GM12878 (cell line): ENCODE data around the gene CKLF. TPM values are rescaled to one million over a fixed set of nuclear protein-coding genes. Genes with fewer than 3 reads are reported as not detected.

Experiments used
- BCL11A ChIP-seq: IDR thresholded peaks from 2 replicates; pipeline ENCODE4 v1.6.1; 2011; ENCODE audit warnings: low read depth, low read length
- BMI1 ChIP-seq: fragments of 450-650 bp; IDR thresholded peaks from 2 replicates; pipeline ENCODE4 v1.6.1; 2016; ENCODE audit warnings: mild to moderate bottlenecking, moderate library complexity, borderline replicate concordance
- CHD2 ChIP-seq: IDR thresholded peaks from 2 replicates; pipeline ENCODE4 v1.6.1; 2011; ENCODE audit warnings: low read depth, low read length, improper control_type of control experiment, borderline replicate concordance
- CREB1 ChIP-seq: IDR thresholded peaks from 2 replicates; pipeline ENCODE4 v1.6.1; 2012; ENCODE audit warnings: low read depth, mild to moderate bottlenecking, inconsistent platforms
- EP300 ChIP-seq, 2 experiments: fragments of 150-350 bp in 1 of 2; IDR thresholded peaks; 2 replicates each; pipeline ENCODE4 v1.6.1; 2011 to 2012; ENCODE audit warnings: low read depth in 2 of 2, low read length in 2 of 2, borderline replicate concordance in 1 of 2, improper control_type of control experiment in 1 of 2, inconsistent platforms in 1 of 2; ENCODE audit not compliant: control insufficient read depth in 1 of 2
- ETV6 ChIP-seq, 2 experiments: fragments of 450-650 bp in 1 of 2; IDR thresholded peaks in 1 of 2; conservative IDR thresholded peaks in 1 of 2; 2 replicates each; pipeline ENCODE4 v1.6.1; 2014; ENCODE audit warnings: antibody characterized with exemption in 1 of 2, borderline replicate concordance in 1 of 2, low read depth in 1 of 2, mild to moderate bottlenecking in 1 of 2, moderate library complexity in 1 of 2
- MEF2B ChIP-seq: fragments of 450-650 bp; IDR thresholded peaks from 2 replicates; pipeline ENCODE4 v1.6.1; 2018; ENCODE audit warnings: mild to moderate bottlenecking, moderate library complexity; ENCODE audit not compliant: partially characterized antibody, poor library complexity, severe bottlenecking
- MTA3 ChIP-seq: IDR thresholded peaks from 2 replicates; pipeline ENCODE4 v1.6.1; 2012; ENCODE audit warnings: low read length, inconsistent platforms, borderline replicate concordance
- NR2F1 ChIP-seq: fragments of 450-650 bp; conservative IDR thresholded peaks from 2 replicates; pipeline ENCODE4 v1.6.1; 2017; ENCODE audit warnings: mild to moderate bottlenecking
- PKNOX1 ChIP-seq: fragments of 450-650 bp; IDR thresholded peaks from 2 replicates; pipeline ENCODE4 v1.6.1; 2016; ENCODE audit warnings: mild to moderate bottlenecking
- POU2F2 ChIP-seq: IDR thresholded peaks from 3 replicates; pipeline ENCODE4 v1.6.1; 2011; ENCODE audit warnings: low read depth, mild to moderate bottlenecking, low read length, borderline replicate concordance
- RAD21 ChIP-seq: IDR thresholded peaks from 2 replicates; pipeline ENCODE4 v1.6.1; 2011; ENCODE audit warnings: mild to moderate bottlenecking, low read depth, low read length, moderate library complexity; ENCODE audit not compliant: insufficient read depth
- REST ChIP-seq: IDR thresholded peaks from 2 replicates; pipeline ENCODE4 v1.6.1; 2012; ENCODE audit warnings: mild to moderate bottlenecking, low read depth, low read length
- SREBF2 ChIP-seq: IDR thresholded peaks from 2 replicates; pipeline ENCODE4 v1.6.1; 2012; ENCODE audit warnings: mild to moderate bottlenecking, low read length
- SRF ChIP-seq, 2 experiments: IDR thresholded peaks; 2 replicates each; pipeline ENCODE4 v1.6.1; 2011; ENCODE audit warnings: low read depth in 2 of 2, low read length in 2 of 2, mild to moderate bottlenecking in 1 of 2, moderate library complexity in 1 of 2
- TCF12 ChIP-seq: IDR thresholded peaks from 2 replicates; pipeline ENCODE4 v1.6.1; 2011; ENCODE audit warnings: low read depth, mild to moderate bottlenecking, low read length
- polyA plus RNA-seq, 11 experiments: library from polyadenylated mRNA; depleted of rRNA in 4 of 11; unstranded in 6 of 11; stranded (reverse) in 5 of 11; fragments of >200 nt; fragmentation: Nextera tagmentation in 4 of 11; fragmentation: Illumina TruSeq in 1 of 11; extraction: Ambion mirVana in 4 of 11; extraction: Trizol in 1 of 11; gene quantifications; 1 replicate in 1 of 11; 2 replicates in 10 of 11; pipeline versions ENCODE4 v1.2.1 to v1.2.3, GENCODE V29; 2011 to 2016; ENCODE audit warnings: inconsistent platforms in 2 of 11, missing spikeins in 2 of 11, low read depth in 1 of 11
- total RNA-seq, 4 experiments: library from RNA; depleted of rRNA in 3 of 4; stranded (reverse); fragments of >200 nt in 3 of 4; fragmentation: Illumina TruSeq in 1 of 4; extraction: Trizol in 1 of 4; gene quantifications; 2 replicates each; pipeline versions ENCODE4 v1.2.1 to v1.2.3, GENCODE V29; 2013 to 2021
- TF ChIP-seq, protein P1 (sequence below): IDR thresholded peaks from 2 replicates; pipeline ENCODE4 v1.6.1; 2011; ENCODE audit warnings: borderline replicate concordance, low read depth, mild to moderate bottlenecking, moderate library complexity, low read length; ENCODE audit not compliant: insufficient read depth, poor library complexity, severe bottlenecking
- TF ChIP-seq, protein P2 (sequence below): fragments of 450-650 bp; IDR thresholded peaks from 2 replicates; pipeline ENCODE4 v1.6.1; 2018; ENCODE audit warnings: borderline replicate concordance, mild to moderate bottlenecking; ENCODE audit not compliant: partially characterized antibody

Gene CKLF
- total and polyA plus RNA-seq, 10 of the 15 experiments (the other 5 are each of a cell fraction or from before 2014, with no cell fraction given), result 40.8 to 193 (median 109) TPM

DNA sequence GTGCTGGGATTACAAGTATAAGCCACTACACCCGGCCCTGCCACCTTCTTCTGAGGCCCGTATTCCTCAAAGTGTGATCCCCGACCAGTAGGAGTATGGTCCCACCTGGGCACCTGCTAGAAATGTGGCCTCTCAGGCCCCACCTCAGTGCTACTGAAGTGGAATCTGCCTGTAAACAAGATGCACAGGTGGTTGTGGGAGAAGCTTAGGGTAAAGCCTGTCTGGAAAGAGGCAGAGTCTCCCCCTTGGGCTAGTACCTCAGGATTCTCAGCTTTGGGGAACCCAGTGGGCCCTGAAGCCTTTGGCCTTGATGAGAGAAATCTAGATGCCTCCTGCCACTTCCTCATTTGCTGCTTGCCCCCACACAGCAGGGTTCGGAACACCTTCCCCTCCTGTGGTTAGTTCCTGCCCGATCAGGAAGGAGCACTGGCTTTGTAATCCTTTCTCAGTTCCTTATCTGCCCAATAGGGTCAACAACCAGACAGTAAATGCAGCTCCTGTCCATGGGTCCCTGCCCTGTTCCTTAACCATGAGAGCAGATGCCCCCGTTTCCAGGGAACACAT is 27.7 kb upstream of the CKLF start (continued):
- TF ChIP-seq NR2F1 (peak; percentile 90), RAD21 (0 out of 2 replicates have a peak, but pooled peaks have one; percentile 4), ETV6 (conservative IDR thresholded peaks at IDR 0.05 in 1 of 2, IDR thresholded peaks at IDR 0.05 in 1 of 2; ENCODE audit: borderline replicate concordance in 1 of 2, low read depth in 1 of 2) (peak in 1 of 2 experiments; percentile 98; a peak in 2 of 4 replicates), MEF2B (peak; percentile 55), CREB1 (peak; percentile 47; the same call in 1 of the 2 replicates), BCL11A (peak; percentile 92), CHD2 (peak; percentile 58), SREBF2 (no peak), TCF12 (peak; percentile 52; the same call in 1 of the 2 replicates), SRF (IDR thresholded peaks at IDR 0.05; ENCODE audit: low read depth in 2 of 2, low read length in 2 of 2) (no peak), BMI1 (peak; percentile 63; the same call in 1 of the 2 replicates), POU2F2 (peak; percentile 73; the same call in 2 of the 3 replicates), MTA3 (no peak; the same call in 1 of the 2 replicates), REST (no peak), PKNOX1 (0 out of 2 replicates have a peak, but pooled peaks have one; percentile 8), EP300 (IDR thresholded peaks at IDR 0.05; ENCODE audit: borderline replicate concordance in 1 of 2, control insufficient read depth in 1 of 2, low read depth in 2 of 2, low read length in 2 of 2) (peak; percentile 76 to 93)
- TF ChIP-seq, protein P1, sequence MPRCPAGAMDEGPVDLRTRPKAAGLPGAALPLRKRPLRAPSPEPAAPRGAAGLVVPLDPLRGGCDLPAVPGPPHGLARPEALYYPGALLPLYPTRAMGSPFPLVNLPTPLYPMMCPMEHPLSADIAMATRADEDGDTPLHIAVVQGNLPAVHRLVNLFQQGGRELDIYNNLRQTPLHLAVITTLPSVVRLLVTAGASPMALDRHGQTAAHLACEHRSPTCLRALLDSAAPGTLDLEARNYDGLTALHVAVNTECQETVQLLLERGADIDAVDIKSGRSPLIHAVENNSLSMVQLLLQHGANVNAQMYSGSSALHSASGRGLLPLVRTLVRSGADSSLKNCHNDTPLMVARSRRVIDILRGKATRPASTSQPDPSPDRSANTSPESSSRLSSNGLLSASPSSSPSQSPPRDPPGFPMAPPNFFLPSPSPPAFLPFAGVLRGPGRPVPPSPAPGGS, result peak; percentile 84
- TF ChIP-seq, protein P2, sequence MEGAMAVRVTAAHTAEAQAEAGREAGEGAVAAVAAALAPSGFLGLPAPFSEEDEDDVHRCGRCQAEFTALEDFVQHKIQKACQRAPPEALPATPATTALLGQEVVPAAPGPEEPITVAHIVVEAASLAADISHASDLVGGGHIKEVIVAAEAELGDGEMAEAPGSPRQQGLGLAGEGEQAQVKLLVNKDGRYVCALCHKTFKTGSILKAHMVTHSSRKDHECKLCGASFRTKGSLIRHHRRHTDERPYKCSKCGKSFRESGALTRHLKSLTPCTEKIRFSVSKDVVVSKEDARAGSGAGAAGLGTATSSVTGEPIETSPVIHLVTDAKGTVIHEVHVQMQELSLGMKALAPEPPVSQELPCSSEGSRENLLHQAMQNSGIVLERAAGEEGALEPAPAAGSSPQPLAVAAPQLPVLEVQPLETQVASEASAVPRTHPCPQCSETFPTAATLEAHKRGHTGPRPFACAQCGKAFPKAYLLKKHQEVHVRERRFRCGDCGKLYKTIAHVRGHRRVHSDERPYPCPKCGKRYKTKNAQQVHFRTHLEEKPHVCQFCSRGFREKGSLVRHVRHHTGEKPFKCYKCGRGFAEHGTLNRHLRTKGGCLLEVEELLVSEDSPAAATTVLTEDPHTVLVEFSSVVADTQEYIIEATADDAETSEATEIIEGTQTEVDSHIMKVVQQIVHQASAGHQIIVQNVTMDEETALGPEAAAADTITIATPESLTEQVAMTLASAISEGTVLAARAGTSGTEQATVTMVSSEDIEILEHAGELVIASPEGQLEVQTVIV, result peak; percentile 47
